Colonic mucosa (tissue), 4 donors: ENCODE data around the gene PTCD1. TPM values are rescaled to one million over a fixed set of nuclear protein-coding genes. Genes with fewer than 3 reads are reported as not detected.
A peak's percentile ranks its signal among the peaks of the same experiment; 100 is the strongest.
"Not testable (repeated sequence)": the region's sequence is repeated elsewhere in the genome, so short reads cannot be mapped to it uniquely, and the experiment has no call there.

Experiments
- DNase-seq: peaks from one replicate; pipeline ENCODE4 v3.0.0-alpha.2; 2020
- H3K27ac ChIP-seq: fragments of 200-600 bp; one replicate; pipeline ENCODE4 v1.8.0; 2021
- H3K27me3 ChIP-seq: fragments of 200-600 bp; one replicate; pipeline ENCODE4 v1.8.0; 2021
- H3K36me3 ChIP-seq: fragments of 200-600 bp; one replicate; pipeline ENCODE4 v1.8.0; 2021
- H3K4me1 ChIP-seq: fragments of 200-600 bp; one replicate; pipeline ENCODE4 v1.8.0; 2021; ENCODE audit warnings: mild to moderate bottlenecking
- H3K4me3 ChIP-seq: fragments of 200-600 bp; one replicate; pipeline ENCODE4 v1.8.0; 2021
- H3K9ac ChIP-seq, 2 donors: one replicate each; pipeline ENCODE4 v1.7.0; 2013; ENCODE audit warnings: control low read depth in 2 of 2, low read depth in 2 of 2, low read length in 2 of 2
- H3K9me3 ChIP-seq: fragments of 200-600 bp; one replicate; pipeline ENCODE4 v1.8.0; 2021
- intact Hi-C: fragments of 100-400 bp; cut with DNase I; formaldehyde crosslinking; loops from one replicate; pipeline ENCODE4 v1.14.1; 2022
- total RNA-seq, 2 donors: library from RNA; stranded (reverse); fragmentation: NEBNext Ultra II Directional in 1 of 2; extraction: Animal tissue kit (Norgen Biotek cat#: 25700) in 1 of 2; gene quantifications; one replicate each; pipeline ENCODE4 v1.2.1, GENCODE V29; 2021
- TF ChIP-seq, protein P1 (sequence below): fragments of 200-600 bp; IDR thresholded peaks from one replicate; pipeline ENCODE4 v1.8.0; 2022; ENCODE audit warnings: antibody characterized with exemption, mild to moderate bottlenecking
- donor health status: healthy.
- donor health status: DM: no; HTN: no; CAD: no.
- donor health status: DM: no; HTN: no; CAD: no.

Gene PTCD1
- total RNA-seq, 2 donors from 2014 or later: 4.5 to 7.6 TPM

DNA sequence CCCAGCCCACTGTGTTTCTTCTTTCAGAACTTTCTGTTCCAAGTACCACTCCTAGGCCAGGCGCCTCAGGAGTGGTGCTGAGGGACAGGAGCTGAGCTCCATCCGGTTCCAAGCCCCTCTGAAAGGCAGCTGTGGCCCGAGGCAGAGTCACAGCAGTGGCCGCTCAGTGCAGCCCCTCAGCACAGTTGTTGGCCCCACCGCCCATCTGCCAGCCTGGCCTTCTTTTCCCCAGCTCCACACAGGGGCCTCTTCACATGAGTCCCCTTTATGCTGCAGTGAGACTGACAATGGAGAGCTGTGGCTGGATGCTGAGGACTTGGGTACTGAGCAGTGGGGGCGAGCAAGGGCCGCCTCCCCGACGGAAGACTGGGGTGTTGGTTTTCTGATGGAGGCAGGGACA lies 20.3 kb downstream of the PTCD1 start:
- TF ChIP-seq, protein P1, sequence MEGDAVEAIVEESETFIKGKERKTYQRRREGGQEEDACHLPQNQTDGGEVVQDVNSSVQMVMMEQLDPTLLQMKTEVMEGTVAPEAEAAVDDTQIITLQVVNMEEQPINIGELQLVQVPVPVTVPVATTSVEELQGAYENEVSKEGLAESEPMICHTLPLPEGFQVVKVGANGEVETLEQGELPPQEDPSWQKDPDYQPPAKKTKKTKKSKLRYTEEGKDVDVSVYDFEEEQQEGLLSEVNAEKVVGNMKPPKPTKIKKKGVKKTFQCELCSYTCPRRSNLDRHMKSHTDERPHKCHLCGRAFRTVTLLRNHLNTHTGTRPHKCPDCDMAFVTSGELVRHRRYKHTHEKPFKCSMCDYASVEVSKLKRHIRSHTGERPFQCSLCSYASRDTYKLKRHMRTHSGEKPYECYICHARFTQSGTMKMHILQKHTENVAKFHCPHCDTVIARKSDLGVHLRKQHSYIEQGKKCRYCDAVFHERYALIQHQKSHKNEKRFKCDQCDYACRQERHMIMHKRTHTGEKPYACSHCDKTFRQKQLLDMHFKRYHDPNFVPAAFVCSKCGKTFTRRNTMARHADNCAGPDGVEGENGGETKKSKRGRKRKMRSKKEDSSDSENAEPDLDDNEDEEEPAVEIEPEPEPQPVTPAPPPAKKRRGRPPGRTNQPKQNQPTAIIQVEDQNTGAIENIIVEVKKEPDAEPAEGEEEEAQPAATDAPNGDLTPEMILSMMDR: no peak
- Histone ChIP-seq H3K9me3 (no peaks in the 10 kb centered on the region), H3K36me3 (peaks cover 40% of the 10 kb centered on the region), H3K4me1 (no peaks in the 10 kb centered on the region), H3K27me3 (no peaks in the 10 kb centered on the region), H3K9ac (no peak overlapping the region), H3K27ac (no peak overlapping the region), H3K4me3 (no peak overlapping the region)
- intact Hi-C loops: loop anchor here (5.0 kb wide), 1 partner anchor 51 kb away; no protein-coding TSS in a partner anchor
- DNase-seq: no peak

DNA sequence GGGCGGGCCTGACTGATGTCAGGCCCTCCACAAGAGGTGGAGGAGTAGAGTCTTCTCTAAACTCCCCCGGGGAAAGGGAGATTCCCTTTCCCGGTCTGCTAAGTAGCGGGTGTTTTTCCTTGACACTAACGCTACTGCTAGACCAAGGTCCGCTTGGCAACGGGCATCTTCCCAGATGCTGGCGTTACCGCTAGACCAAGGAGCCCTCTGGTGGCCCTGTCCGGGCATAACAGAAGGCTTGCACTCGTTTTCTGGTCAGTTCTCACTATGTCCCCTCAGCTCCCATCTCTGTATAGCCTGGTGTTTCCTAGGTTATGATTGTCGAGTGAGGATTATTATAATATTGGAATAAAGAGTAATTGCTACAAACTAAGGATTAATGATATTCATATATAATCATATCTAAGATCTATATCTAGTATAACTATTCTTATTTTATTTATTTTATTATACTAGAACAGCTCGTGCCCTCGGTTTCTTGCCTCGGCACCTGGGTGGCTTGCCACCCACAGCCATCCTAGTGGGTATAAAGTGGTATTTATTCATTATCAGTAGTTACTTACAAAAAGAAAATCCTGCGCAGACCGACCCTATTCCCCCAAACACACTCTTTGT lies 23.0 kb downstream of the PTCD1 start:
- H3K4me3 ChIP-seq, H3K4me1 ChIP-seq, H3K27ac ChIP-seq, H3K9ac ChIP-seq, H3K9me3 ChIP-seq, H3K27me3 ChIP-seq: not testable (repeated sequence)
- TF ChIP-seq, protein P1: peak; percentile 66
- intact Hi-C loops: loop anchor here (5.0 kb wide), 1 partner anchor 48 kb away; no protein-coding TSS in a partner anchor
- peaks cover 46% of the 10 kb centered on the region for H3K36me3 ChIP-seq
- peak; percentile 77 for DNase-seq

DNA sequence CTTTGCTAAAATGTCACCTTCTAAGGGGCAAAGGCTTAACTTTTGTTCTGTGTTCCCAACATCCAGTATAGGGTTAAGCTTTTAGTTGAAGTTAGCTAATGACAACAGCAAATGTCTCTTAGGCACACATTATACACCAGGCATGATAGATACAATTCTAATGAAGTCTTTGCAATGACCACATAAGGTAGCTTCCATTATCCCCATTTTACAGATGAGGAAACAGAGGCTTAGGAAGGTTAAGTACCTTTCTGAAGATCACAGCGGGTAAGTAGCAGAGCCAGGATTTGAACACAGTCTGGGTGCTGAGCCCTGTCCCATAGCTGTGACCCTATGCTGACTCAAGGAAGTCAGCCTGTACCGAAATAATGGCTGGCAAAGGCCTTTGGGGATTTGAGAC lies 28.0 kb downstream of the PTCD1 start:
- Histone ChIP-seq H3K36me3 (peaks cover 8% of the 10 kb centered on the region), H3K27me3 (no peaks in the 10 kb centered on the region), H3K27ac (no peak overlapping the region), H3K9me3 (no peaks in the 10 kb centered on the region), H3K4me1 (peaks cover 12% of the 10 kb centered on the region), H3K9ac (no peak overlapping the region), H3K4me3 (no peak overlapping the region)
- TF ChIP-seq, protein P1: no peak
- intact Hi-C loops: no loop called here
- DNase-seq: no peak

DNA sequence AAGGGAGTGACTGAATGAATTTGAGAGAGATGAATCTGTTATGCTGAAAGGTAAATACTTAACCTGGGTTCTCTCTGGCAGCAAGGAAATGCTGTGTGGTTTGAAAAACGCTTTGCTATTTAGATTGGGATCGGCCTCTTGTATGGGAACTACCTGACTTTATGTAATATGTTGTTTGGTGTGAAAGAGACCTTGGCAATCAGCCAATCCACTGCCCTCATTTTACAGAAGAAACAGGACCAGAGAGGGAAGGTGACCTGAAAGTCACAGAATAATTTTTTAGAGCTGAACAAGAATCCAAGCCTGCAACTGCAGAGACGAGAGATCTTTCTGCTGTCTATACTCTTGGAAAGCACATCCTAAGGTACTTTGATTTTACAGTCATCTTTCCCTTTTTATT lies 28.8 kb downstream of the PTCD1 start:
- Histone ChIP-seq H3K9me3 (no peaks in the 10 kb centered on the region), H3K27ac (no peak overlapping the region), H3K36me3 (peaks cover 8% of the 10 kb centered on the region), H3K4me3 (peak overlapping the region; percentile 90), H3K9ac (peak overlapping the region in 1 of 2 donors; percentile 91), H3K4me1 (peaks cover 12% of the 10 kb centered on the region), H3K27me3 (no peaks in the 10 kb centered on the region)
- TF ChIP-seq, protein P1: no peak
- no peak for DNase-seq
- intact Hi-C loops: loop anchor here (5.0 kb wide), 1 partner anchor 38 kb away; the partner anchor contains the start of gene ARPC1B

DNA sequence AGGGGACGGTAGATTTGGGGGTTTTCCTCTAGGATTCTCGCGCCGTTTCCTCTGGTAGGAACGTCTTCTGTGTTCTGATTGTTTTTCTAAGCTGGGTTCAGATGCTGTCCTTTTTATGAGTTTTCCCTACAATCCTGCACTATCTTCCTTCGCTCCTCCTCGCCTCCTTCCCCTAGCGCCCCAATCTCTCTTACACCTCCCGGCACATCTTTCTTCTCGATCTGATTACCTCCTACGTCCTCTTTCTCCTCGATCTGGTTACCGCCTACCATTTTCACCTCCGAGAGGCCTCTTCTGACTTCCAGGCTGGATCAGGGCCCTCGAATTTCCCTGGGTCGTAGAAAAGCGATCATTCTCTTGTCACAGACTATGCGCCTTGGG lies 29.4 kb downstream of the PTCD1 start:
- Histone ChIP-seq H3K9ac (peak overlapping the region; percentile 91 to 99), H3K4me1 (peaks cover 12% of the 10 kb centered on the region), H3K27me3 (no peaks in the 10 kb centered on the region), H3K27ac (peak overlapping the region; percentile 88), H3K4me3 (peak overlapping the region; percentile 90), H3K36me3 (peaks cover 8% of the 10 kb centered on the region), H3K9me3 (no peaks in the 10 kb centered on the region)
- TF ChIP-seq, protein P1: no peak
- DNase-seq: no peak
- intact Hi-C loops: loop anchor here (5.0 kb wide), 1 partner anchor 37 kb away; the partner anchor contains the start of gene ARPC1B
